BE2C (cell line): ENCODE results near the gene U2SURP.
"Not testable (repeated sequence)": the region's sequence is repeated elsewhere in the genome, so short reads cannot be mapped to it uniquely, and the experiment has no call there.

Experiments used
- DNase-seq: peaks from one replicate; pipeline ENCODE4 v3.0.0-alpha.2; 2020
- H3K27me3 ChIP-seq: fragments of 250-450 bp; sonication (Bioruptor Pico); 2 replicates; pipeline ENCODE4 v1.5.1; 2020; ENCODE audit warnings: mild to moderate bottlenecking
- H3K36me3 ChIP-seq: fragments of 250-450 bp; sonication (Bioruptor Pico); 2 replicates; pipeline ENCODE4 v1.5.1; 2020; ENCODE audit warnings: mild to moderate bottlenecking
- H3K4me1 ChIP-seq: fragments of 250-450 bp; sonication (Bioruptor Pico); 2 replicates; pipeline ENCODE4 v1.5.1; 2020
- H3K4me3 ChIP-seq: 2 replicates; pipeline ENCODE4 v1.5.1; 2011; ENCODE audit warnings: low read depth, low read length
- H3K9me3 ChIP-seq: fragments of 250-450 bp; sonication (Bioruptor Pico); 2 replicates; pipeline ENCODE4 v1.5.1; 2020
- CTCF ChIP-seq: IDR thresholded peaks from 2 replicates; pipeline ENCODE4 v1.5.1; 2012; ENCODE audit warnings: mild to moderate bottlenecking, low read depth, low read length

U2SURP gene

GRCh38 chr3:143035466-143036211 is 34.3 kb downstream of the U2SURP start:
- DNase-seq, result no peak
- TF ChIP-seq CTCF, result no peak
- peaks cover 70% of the 10 kb centered on the region for H3K36me3 ChIP-seq

GRCh38 chr3:143036557-143036956 is 35.2 kb downstream of the U2SURP start:
- DNase-seq, result no peak
- Histone ChIP-seq H3K4me3 (no peak overlapping the region), H3K27me3 (no peaks in the 10 kb centered on the region), H3K9me3 (no peaks in the 10 kb centered on the region), H3K4me1 (0 out of 2 replicates have a peak, but pooled peaks cover 4% of the 10 kb centered on the region), H3K36me3 (peaks cover 62% of the 10 kb centered on the region)
- no peak for TF ChIP-seq CTCF

More at GRCh38 chr3:143035466-143036211, 34.3 kb downstream of the U2SURP start:
- no peaks in the 10 kb centered on the region for H3K27me3 ChIP-seq
- H3K4me3 ChIP-seq, result no peak overlapping the region
- 0 out of 2 replicates have a peak, but pooled peaks cover under 1% of the 10 kb centered on the region for H3K4me1 ChIP-seq
- H3K9me3 ChIP-seq, result no peaks in the 10 kb centered on the region

- H3K27me3 ChIP-seq, result no peaks in the 10 kb centered on the region
- no peak overlapping the region for H3K4me3 ChIP-seq
- H3K36me3 ChIP-seq, result peaks cover 60% of the 10 kb centered on the region
- no peaks in the 10 kb centered on the region for H3K9me3 ChIP-seq
- H3K4me1 ChIP-seq, result 0 out of 2 replicates have a peak, but pooled peaks cover 4% of the 10 kb centered on the region
- DNase-seq, result no peak
- TF ChIP-seq CTCF, result peak; percentile 28
Observed at GRCh38 chr3:143037867-143038266, 36.5 kb downstream of the U2SURP start.

- TF ChIP-seq CTCF, result peak; percentile 59
- no peak overlapping the region for H3K4me3 ChIP-seq
- H3K9me3 ChIP-seq, result no peaks in the 10 kb centered on the region
- H3K36me3 ChIP-seq, result peaks cover 66% of the 10 kb centered on the region
- no peak for DNase-seq
- 0 out of 2 replicates have a peak, but pooled peaks cover 4% of the 10 kb centered on the region for H3K4me1 ChIP-seq
- H3K27me3 ChIP-seq, result no peaks in the 10 kb centered on the region
Observed at GRCh38 chr3:143040261-143040879, 39.0 kb downstream of the U2SURP start.

GRCh38 chr3:143041903-143042302 is 40.5 kb downstream of the U2SURP start:
- no peak for DNase-seq
- Histone ChIP-seq H3K4me1 (0 out of 2 replicates have a peak, but pooled peaks cover 4% of the 10 kb centered on the region), H3K4me3 (no peak overlapping the region), H3K36me3 (peaks cover 66% of the 10 kb centered on the region), H3K9me3 (no peaks in the 10 kb centered on the region), H3K27me3 (no peaks in the 10 kb centered on the region)
- no peak for TF ChIP-seq CTCF

- DNase-seq, result no peak
- Histone ChIP-seq H3K27me3 (no peaks in the 10 kb centered on the region), H3K4me3 (no peak overlapping the region), H3K9me3 (no peaks in the 10 kb centered on the region), H3K4me1 (0 out of 2 replicates have a peak, but pooled peaks cover 3% of the 10 kb centered on the region), H3K36me3 (peaks cover 59% of the 10 kb centered on the region)
- no peak for TF ChIP-seq CTCF
Observed at GRCh38 chr3:143045639-143046038, 44.3 kb downstream of the U2SURP start.

GRCh38 chr3:143046075-143046474 is 44.7 kb downstream of the U2SURP start:
- not testable (repeated sequence) for DNase-seq, H3K4me3 ChIP-seq, H3K27me3 ChIP-seq, H3K4me1 ChIP-seq, H3K9me3 ChIP-seq
- H3K36me3 ChIP-seq, result peaks cover 62% of the 10 kb centered on the region
